RCC 7860 (cell line): ENCODE measurements around the gene LRIG2.
A peak's percentile ranks its signal among the peaks of the same experiment; 100 is the strongest.
"Not testable (repeated sequence)": the region's sequence is repeated elsewhere in the genome, so short reads cannot be mapped to it uniquely, and the experiment has no call there.

Source experiments
- DNase-seq: peaks from one replicate; pipeline ENCODE4 v3.0.0-alpha.2; 2015; ENCODE audit warnings: low spot score
- FAIRE-seq: peaks from 2 replicates; lab custom pipeline; 2012; peaks lifted over from hg19 to GRCh38; lab: Jason Lieb, UNC

LRIG2 gene, protein sequence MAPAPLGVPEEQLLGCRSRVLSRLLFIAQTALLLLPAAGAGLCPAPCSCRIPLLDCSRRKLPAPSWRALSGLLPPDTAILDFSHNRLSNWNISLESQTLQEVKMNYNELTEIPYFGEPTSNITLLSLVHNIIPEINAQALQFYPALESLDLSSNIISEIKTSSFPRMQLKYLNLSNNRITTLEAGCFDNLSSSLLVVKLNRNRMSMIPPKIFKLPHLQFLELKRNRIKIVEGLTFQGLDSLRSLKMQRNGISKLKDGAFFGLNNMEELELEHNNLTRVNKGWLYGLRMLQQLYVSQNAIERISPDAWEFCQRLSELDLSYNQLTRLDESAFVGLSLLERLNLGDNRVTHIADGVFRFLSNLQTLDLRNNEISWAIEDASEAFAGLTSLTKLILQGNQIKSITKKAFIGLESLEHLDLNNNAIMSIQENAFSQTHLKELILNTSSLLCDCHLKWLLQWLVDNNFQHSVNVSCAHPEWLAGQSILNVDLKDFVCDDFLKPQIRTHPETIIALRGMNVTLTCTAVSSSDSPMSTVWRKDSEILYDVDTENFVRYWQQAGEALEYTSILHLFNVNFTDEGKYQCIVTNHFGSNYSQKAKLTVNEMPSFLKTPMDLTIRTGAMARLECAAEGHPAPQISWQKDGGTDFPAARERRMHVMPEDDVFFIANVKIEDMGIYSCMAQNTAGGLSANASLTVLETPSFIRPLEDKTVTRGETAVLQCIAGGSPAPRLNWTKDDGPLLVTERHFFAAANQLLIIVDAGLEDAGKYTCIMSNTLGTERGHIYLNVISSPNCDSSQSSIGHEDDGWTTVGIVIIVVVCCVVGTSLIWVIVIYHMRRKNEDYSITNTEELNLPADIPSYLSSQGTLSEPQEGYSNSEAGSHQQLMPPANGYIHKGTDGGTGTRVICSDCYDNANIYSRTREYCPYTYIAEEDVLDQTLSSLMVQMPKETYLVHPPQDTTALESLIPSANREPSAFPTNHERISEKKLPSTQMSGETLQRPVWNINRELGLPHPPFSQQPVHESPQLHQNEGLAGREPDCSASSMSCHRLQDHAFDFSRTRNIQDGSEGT

GRCh38 chr1:113072757-113073478 lies at the start of gene LRIG2:
TSS of gene LRIG2 (plus strand) at chr1:113073198. CDS start at chr1:113073407, 209 bp downstream.
- peak; percentile 85 for FAIRE-seq
- peak; percentile 95 for DNase-seq

DNA sequence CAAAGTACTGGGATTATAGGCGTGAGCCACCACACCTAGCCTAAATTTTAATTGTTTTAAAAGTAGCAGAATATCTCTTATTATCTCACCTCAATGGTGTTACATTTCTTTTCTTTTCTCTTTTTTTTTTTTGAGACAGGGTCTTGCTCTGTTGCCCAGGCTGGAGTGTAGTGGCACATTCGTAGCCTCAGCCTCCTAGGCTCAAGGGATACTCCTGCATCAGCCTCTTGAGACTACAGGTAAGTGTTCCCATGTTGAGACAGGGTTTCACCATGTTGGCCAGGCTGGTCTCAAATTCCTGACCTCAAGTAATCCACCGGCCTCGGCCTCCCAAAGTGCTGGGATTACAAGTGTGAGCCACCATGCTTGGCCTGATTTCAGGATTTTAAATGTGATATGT lies 49.7 kb upstream of the LRIG2 start:
- not testable (repeated sequence) for DNase-seq, FAIRE-seq

- DNase-seq, result no peak
These were observed 46.0 kb upstream of the LRIG2 start for GRCh38 chr1:113027007-113027406.

GRCh38 chr1:113027449-113027848 lies 45.5 kb upstream of the LRIG2 start:
- no peak for DNase-seq
- no peak for FAIRE-seq

More at GRCh38 chr1:113027007-113027406, 46.0 kb upstream of the LRIG2 start:
- no peak for FAIRE-seq

- FAIRE-seq (no peak), DNase-seq (no peak)
These were observed 43.2 kb upstream of the LRIG2 start for GRCh38 chr1:113029822-113030221.

DNA sequence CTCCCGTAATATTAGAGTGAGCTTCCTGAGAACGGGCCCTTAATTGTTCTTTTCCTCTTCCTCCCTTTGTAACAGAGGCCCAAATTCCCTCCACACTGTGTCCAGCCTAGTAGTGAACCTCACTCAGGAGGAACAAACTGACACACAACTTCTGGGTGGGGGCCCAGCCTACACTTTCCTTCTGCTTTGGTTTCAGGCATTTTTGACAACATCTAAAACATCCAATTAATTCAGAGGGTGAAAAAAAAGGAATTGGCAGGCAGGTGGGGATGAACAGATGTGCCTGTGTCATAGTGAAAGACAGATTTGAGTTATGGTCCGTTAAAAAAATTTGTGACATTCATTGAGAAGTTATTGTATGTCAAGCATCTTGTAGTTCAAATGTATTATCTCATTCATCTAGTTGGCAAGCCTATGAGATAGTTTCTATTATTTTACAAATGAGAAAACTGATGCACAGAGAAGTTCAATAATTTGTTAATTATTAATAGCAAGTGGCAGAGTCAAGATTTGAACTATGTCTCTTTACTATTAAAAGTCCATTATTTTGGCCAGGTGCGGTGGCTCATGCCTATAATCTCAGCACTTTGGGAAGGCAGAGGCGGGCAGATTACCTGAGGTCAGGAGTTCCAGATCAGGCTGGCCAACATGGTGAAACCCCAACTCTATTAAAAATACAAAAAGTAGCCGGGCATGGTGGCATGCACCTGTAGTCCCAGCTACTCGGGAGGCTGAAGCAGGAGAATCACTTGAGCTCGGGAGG lies 41.6 kb upstream of the LRIG2 start:
- DNase-seq, result no peak
- FAIRE-seq, result no peak

GRCh38 chr1:113035086-113035485 lies 37.9 kb upstream of the LRIG2 start:
- peak; percentile 72 for DNase-seq

DNA sequence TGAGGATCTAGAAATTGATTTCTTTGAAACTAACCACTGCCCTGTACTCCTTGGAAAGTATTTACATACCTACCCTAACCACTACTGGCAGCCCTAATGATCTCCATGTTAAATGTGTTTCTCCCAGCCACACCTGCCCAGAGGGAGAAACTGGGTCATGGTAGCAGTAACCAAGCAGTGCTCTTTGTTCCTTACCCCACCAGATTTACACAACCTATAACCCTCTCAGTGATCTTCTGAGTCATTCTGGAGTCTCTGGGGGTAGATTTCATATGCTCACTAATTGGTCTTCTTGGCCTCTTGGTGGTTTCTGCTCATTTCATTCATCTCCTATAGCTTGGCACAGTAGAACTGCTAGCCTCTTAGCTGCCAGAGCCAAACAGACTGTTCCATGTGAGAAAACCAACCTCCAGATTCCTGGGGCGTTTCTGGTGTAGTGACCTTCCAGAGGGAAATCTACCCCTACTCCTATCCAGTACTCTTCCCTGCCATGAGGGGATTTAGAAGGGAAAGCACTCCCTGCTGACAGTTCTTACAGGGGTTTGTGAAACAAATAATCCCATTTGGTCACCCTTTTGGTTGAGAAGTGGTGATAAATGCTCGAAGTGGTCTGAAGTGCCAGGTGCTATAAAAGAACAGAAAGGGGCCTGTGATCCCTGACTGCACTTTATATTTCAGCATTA lies 36.2 kb upstream of the LRIG2 start:
- no peak for FAIRE-seq
- DNase-seq, result peak; percentile 25

More at GRCh38 chr1:113035086-113035485, 37.9 kb upstream of the LRIG2 start:
- FAIRE-seq, result peak; percentile 75

GRCh38 chr1:113040041-113040440 lies 33.0 kb upstream of the LRIG2 start:
- FAIRE-seq, result no peak
- DNase-seq, result no peak

DNA sequence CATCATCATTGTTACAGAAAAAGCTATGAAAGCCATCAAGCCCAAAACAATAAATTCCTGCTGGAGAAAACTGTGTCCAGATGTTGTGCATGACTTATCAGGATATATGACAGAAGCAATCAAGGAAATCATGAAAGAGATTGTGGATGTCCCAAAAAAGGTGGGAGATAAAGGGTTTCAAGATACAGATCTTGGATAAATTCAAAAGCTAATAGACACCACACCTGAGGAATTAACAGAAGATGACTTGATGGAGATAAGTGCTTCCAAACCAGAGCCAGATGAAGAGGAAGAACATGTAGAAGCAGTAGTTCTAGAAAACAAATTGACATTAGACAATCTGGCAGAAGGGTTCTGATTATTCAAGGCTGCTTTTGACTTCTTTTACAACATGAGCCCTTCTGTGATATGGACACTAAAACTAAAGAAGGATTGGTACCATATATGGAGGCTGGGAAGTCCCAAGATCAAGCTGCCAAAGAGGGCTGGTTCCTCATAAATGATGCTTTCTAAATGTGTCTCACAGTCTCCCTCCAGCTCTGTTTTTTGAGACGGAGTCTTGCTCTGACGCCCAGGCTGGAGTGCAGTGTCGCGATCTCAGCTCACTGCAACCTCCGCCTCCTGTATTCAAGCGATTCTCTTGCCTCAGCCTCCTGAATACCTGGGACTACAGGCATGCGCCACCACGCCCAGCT lies 32.1 kb upstream of the LRIG2 start:
- no peak for FAIRE-seq
- DNase-seq, result no peak

DNA sequence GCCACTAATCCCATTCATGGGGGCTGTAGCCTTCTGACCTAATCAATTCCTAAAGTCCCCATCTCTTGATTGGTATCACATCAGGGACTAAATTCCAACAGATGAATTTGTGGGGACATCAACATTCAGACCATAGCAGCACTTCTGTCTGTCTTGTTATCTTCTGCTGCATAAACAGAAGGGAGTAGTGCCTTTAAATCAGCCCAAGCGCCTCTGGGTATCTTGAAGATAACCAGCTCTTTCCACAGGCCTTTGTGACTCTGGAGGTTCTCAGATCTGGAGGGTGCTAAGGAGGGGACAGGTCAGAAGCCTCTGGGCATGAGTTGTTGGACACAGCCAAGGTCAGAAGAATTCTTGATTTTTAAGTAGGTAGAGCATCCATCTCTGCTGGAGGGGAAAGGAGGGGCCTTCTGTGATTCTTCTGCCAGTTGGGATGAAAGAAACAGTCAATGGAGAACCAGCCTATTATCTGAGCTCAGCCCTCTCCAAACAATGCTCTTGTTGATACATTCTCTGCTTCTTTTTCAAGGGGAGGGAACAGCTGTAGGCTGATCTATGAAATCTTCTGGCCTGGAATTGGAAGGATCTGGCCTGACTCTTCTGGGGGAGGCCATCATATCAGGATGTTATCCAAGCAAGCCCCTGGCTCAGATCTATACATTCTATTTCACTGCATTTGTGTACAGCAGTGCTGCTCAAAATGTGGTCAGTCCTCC lies 31.3 kb upstream of the LRIG2 start:
- no peak for FAIRE-seq
- DNase-seq, result no peak

GRCh38 chr1:113042285-113043143 lies 30.5 kb upstream of the LRIG2 start:
- FAIRE-seq (peak; percentile 68), DNase-seq (peak; percentile 89)

DNA sequence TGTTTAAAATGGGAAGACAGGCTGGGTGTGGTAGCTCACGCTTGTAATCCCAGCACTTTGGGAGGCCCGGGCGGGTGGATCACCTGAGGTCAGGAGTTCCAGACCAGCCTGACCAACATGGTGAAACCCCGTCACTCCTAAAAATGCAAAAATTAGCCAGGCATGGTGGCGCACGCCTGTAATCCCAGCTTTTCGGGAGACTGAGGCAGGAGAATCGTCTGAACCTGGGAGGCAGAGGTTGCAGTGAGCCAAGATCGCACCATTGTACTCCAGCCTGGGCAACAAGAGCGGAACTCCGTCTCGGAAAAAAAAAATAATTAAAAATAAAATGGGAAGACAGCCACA lies 29.9 kb upstream of the LRIG2 start:
- DNase-seq, FAIRE-seq: not testable (repeated sequence)

DNA sequence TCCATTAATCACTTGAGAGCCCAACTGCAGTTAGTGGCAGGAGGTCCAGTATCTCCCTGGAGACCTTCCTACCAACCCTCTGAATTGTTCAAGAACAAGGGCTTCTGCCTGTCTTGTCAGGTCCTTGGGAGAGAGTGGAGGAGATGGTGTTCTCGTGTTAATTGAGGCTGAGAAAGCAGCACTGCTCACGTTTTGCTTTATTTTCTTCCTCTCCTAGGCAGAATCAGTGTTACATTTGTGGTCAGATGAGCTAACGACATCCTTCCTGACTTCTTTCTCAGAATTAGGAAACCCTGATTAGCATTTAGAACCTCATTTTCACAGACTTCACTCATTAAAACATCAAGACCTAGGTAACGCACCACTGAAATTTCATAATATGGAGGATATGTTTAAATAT lies 26.4 kb upstream of the LRIG2 start:
- FAIRE-seq, result no peak
- no peak for DNase-seq

- DNase-seq, result no peak
- FAIRE-seq, result no peak
These were observed 24.9 kb upstream of the LRIG2 start for GRCh38 chr1:113048064-113048463.

DNA sequence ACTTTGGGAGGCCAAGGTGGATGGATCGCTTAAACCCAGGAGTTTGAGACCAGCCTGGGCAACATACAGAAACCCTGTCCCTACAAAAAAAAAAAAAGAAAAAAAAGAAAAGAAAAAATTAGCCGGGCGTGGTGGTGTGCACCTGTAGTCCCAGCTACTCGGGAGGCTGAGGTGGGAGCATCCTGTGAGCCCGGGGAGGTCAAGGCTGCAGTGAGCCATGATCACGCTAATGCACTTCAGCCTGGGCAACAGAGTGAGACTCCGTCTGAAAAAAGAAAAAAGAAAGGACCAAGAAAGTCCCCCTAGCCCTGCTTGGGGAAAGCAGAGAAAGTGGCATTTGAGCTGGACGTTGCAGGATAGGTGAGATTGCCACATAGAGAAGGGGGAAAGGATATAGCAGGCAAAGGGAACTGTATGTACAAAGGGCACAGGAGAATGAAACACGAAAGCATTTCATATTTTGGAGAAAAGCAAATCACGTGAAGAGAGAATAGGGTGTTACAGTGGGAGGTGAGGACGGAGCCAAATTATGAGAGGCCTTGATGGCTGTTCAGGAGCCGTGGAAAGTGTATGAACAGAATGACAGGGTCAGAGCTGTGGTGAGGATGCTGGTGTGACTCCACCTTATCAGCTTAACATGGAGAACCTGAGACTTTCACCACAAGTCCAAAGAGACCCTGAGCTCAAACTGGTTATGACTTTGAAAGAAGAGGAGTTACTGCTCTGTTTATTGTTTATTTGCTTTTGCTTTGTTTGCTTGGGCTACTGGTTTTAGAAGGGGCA lies 19.5 kb upstream of the LRIG2 start:
- no peak for DNase-seq
- FAIRE-seq, result no peak
